GM10266 (cell line): ENCODE results near the gene CDK5R2.

ENCODE experiments used
- DNase-seq: peaks from one replicate; pipeline ENCODE4 v3.0.0; 2012; ENCODE audit errors: extremely low spot score
- CTCF ChIP-seq: IDR thresholded peaks from 2 replicates; pipeline ENCODE4 v1.5.1; 2012; ENCODE audit warnings: mild to moderate bottlenecking, low read depth; ENCODE audit not compliant: control insufficient read depth, insufficient read depth; ENCODE audit errors: missing control alignments

The CDK5R2 gene

DNA sequence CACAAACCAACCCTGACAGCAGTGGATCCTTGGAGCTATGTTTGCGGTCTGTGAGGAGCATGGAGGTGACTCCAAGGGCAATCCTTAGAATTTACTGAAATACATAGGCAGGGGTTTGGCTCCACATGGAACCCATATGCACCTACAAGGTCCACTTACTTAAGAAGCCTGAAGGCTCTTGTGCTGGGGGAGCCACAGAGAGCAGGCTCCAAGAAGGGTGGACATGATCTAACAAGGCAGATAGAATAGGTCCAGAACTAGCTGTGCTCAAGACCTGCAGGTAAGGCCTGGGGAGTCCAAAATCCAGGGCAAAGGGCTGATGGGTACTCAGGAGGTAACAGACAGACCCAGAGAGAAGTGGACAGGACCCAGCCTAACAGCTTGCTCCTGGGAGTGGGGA lies 1.2 kb upstream of the CDK5R2 start:
- TF ChIP-seq CTCF: no peak
- DNase-seq: no peak

GRCh38 chr2:218959761-218960308 lies 369 bp downstream of the CDK5R2 start:
- no peak for TF ChIP-seq CTCF

DNA sequence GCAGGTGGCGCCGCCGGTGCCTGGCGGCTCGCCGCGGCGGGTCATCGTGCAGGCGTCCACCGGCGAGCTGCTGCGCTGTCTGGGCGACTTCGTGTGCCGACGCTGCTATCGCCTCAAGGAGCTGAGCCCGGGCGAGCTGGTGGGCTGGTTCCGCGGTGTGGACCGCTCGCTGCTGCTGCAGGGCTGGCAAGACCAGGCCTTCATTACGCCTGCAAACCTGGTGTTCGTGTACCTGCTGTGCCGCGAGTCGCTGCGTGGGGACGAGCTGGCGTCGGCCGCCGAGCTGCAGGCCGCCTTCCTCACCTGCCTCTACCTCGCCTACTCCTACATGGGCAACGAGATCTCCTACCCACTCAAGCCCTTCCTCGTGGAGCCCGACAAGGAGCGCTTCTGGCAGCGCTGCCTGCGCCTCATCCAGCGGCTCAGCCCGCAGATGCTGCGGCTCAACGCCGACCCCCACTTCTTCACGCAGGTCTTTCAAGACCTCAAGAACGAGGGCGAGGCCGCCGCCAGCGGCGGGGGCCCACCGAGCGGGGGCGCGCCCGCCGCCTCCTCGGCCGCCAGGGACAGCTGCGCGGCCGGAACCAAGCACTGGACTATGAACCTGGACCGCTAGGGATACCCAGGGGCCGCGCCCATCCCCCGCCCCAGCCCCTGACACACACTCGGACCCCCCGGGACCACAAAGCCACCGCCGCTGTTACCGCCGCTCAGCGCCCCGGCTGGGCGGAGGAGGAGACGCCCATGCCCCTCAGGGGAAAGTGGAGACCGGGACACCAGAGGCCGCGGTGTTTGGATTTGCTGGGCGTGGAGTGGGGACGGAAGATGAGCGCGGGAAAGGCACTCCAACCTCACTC lies 1.1 kb downstream of the CDK5R2 start:
- DNase-seq: peak; percentile 38
- no peak for TF ChIP-seq CTCF

More at GRCh38 chr2:218959761-218960308, 369 bp downstream of the CDK5R2 start:
- no peak for DNase-seq

DNA sequence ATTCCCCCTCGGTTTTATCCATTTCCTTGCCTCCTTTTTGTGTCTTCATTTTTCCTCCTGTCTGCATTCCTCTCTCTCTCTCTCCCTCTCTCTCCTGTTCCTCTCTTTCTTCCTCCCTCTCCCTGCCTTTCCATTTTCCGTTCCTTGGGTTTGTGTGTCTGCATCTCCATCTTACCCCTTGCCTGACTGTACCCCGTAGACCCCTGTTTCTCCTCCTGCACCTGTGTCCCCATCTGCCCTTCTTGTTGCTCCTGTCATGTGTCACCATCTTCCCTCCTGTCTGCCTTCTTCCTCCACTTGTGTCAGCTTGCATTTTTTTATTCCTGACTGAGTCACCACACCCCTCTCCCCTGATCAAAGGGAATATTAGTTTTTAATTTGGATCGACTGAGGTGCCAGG lies 1.8 kb downstream of the CDK5R2 start:
- TF ChIP-seq CTCF: no peak
- DNase-seq: no peak

DNA sequence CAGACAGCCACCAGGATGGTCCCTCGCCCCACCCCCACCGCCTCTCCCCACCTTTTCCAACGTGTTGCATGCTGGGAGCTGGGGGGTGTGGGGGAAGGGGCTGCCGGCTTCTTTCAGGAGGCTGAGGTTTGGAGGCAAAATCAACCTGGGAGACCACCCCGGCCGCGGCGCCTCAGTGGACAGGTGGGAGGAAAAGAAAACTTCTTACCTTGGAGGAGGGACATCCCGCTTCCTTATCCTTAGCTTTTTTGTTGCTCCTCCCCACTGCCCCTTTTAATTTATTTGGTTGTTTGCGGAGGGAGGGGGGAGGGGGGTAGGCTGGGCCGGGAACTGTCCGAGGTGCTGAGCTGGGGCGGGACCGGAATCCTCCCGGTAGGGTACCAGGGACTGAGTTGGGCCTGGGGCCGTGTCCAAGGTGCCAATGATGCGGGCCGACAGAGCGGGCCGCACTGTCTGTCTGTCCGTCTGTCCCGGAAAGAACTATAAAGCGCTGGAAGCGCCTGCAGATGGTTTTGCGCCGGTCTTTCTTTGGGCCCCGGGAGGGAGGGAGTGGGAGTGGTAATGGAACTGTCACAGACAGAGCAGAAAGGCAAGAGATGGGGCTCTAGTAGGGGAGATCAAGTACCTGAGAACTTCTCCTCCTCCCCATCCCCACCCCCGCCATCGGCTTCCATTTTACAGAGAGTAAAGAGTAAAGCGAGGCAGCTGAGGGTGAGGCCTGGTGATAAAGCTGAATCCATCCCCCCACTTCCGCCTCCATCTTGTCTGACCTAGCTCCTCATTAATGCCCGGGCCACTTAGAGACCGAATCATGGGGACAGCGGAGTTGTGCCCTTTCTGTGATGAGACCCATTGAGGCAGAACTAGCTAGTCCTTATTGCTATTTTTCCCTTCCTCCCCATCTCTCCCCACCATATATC lies 2.4 kb downstream of the CDK5R2 start:
- peak; percentile 46 for DNase-seq
- TF ChIP-seq CTCF: no peak

DNA sequence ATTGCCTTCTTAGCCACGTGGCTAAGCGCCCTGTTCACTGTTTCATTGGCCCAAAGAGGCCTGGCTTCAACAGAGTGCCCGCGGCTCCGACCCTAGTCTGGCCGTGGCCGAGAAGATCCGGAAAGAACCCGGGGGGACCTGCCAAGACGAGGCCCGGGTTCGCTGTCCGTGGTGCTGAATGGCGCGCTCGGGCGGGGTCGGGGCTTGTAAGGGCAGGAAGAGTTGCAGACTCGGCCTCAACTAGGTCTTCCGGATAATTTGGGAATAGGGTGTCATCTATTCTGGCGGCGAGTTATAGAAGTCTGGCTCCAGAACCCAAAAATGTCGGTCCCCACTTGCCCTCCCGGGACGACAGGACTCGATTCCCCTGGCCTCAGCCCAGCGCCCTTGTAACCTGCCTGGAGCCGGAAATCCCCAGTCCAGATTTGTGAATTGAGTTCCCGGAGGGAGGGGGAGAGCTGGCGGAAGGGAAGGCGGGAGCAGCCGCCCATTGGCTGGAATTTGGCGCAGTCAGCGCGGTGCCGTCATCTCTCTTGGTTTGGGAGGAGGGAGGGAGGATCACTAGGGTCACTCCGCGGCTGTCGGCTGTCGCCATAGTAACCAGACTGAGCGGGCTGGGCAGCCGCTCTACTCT lies 3.5 kb downstream of the CDK5R2 start:
- no peak for TF ChIP-seq CTCF
- DNase-seq: peak; percentile 65
